A549 (cell line): ENCODE measurements around the gene SLC29A3. TPM values are rescaled to one million over a fixed set of nuclear protein-coding genes. Genes with fewer than 3 reads are reported as not detected.

Experiments used
- ATAC-seq, 2 experiments: fragments of 200-7000 bp in 1 of 2; fragments of >200 bp in 1 of 2; cut with Nextera tagmentation in 1 of 2; cut with Tn5 transposase in 1 of 2; 3 replicates each; pipeline versions ENCODE4 v1.8.0 to v1.9.1; 2018 to 2020; ENCODE audit warnings: mild to moderate bottlenecking in 1 of 2, moderate library complexity in 1 of 2
- CTCF ChIA-PET: fragments of 300-600 bp; sonication (Branson Sonifier 250); formaldehyde crosslinking; extraction: SDS; loops from one replicate; lab custom pipeline; 2021; ENCODE audit warnings: antibody characterized with exemption, inconsistent platforms; lab: Yijun Ruan, JAX
- POLR2A ChIA-PET: fragments of 350-600 bp; formaldehyde crosslinking; extraction: SDS; loops from one replicate; lab custom pipeline; 2021; ENCODE audit warnings: antibody characterized with exemption, inconsistent platforms; lab: Yijun Ruan, JAX
- DNase-seq, 2 experiments: peaks; one replicate each; pipeline versions ENCODE4 v3.0.0 to v3.0.0-alpha.2; 2011 to 2016; ENCODE audit warnings: low read depth in 1 of 2, low spot score in 1 of 2
- FAIRE-seq: peaks from 2 replicates; lab custom pipeline; 2011; peaks lifted over from hg19 to GRCh38; lab: Jason Lieb, UNC
- H3K27ac ChIP-seq, 2 experiments: fragments of >200 bp; sonication (Bioruptor Twin); formaldehyde crosslinking; 3 replicates each; pipeline ENCODE4 v1.5.1; 2016 to 2017
- H3K4me1 ChIP-seq: fragments of >200 bp; sonication (Bioruptor Twin); formaldehyde crosslinking; 3 replicates; pipeline ENCODE4 v1.6.1; 2016
- H3K4me2 ChIP-seq: fragments of >200 bp; sonication (Bioruptor Twin); formaldehyde crosslinking; 3 replicates; pipeline ENCODE4 v1.6.1; 2016
- H3K4me3 ChIP-seq: fragments of >200 bp; sonication (Bioruptor Twin); formaldehyde crosslinking; 3 replicates; pipeline ENCODE4 v1.5.1; 2016
- H3K9me3 ChIP-seq: fragments of >200 bp; sonication (Bioruptor Twin); formaldehyde crosslinking; 3 replicates; pipeline ENCODE4 v1.6.1; 2016
- CBX2 ChIP-seq: fragments of 200-600 bp; sonication (generic); IDR thresholded peaks from 2 replicates; pipeline ENCODE4 v1.6.1; 2016; ENCODE audit warnings: low read depth, mild to moderate bottlenecking, borderline replicate concordance
- CBX8 ChIP-seq: fragments of 200-600 bp; sonication (generic); IDR thresholded peaks from 2 replicates; pipeline ENCODE4 v1.6.1; 2016
- CEBPB ChIP-seq, 2 experiments: fragments of >200 bp in 1 of 2; sonication (Bioruptor Twin) in 1 of 2; formaldehyde crosslinking in 1 of 2; IDR thresholded peaks; 2 replicates each; pipeline ENCODE4 v1.6.1; 2012 to 2016
- EHMT2 ChIP-seq: fragments of 200-600 bp; sonication (generic); IDR thresholded peaks from 2 replicates; pipeline ENCODE4 v1.6.1; 2016; ENCODE audit warnings: antibody characterized with exemption, low read depth, mild to moderate bottlenecking, moderate library complexity
- FOSB ChIP-seq: fragments of 250-450 bp; sonication (Bioruptor Pico); IDR thresholded peaks from 2 replicates; pipeline ENCODE4 v1.5.0; 2020; ENCODE audit warnings: mild to moderate bottlenecking, moderate library complexity
- FOXS1 ChIP-seq: fragments of 250-450 bp; sonication (Bioruptor Pico); IDR thresholded peaks from 2 replicates; pipeline ENCODE4 v1.5.0; 2020; ENCODE audit warnings: mild to moderate bottlenecking, moderate library complexity
- HDAC2 ChIP-seq: fragments of 200-600 bp; sonication (generic); IDR thresholded peaks from 2 replicates; pipeline ENCODE4 v1.6.1; 2016
- HEYL ChIP-seq: fragments of 250-450 bp; sonication (Bioruptor Pico); IDR thresholded peaks from 2 replicates; pipeline ENCODE4 v1.8.0; 2021; ENCODE audit warnings: mild to moderate bottlenecking, moderate library complexity
- HOXA7 ChIP-seq: fragments of 250-450 bp; sonication (Bioruptor Pico); IDR thresholded peaks from 2 replicates; pipeline ENCODE4 v1.5.0; 2020; ENCODE audit warnings: mild to moderate bottlenecking, moderate library complexity
- HOXB13 ChIP-seq: fragments of 250-450 bp; sonication (Bioruptor Pico); IDR thresholded peaks from 2 replicates; pipeline ENCODE4 v1.5.0; 2020; ENCODE audit warnings: low read depth, mild to moderate bottlenecking, moderate library complexity
- KDM5A ChIP-seq: fragments of 200-600 bp; sonication (generic); IDR thresholded peaks from 2 replicates; pipeline ENCODE4 v1.6.1; 2016; ENCODE audit warnings: antibody characterized with exemption, mild to moderate bottlenecking
- MYC ChIP-seq: IDR thresholded peaks from 2 replicates; pipeline ENCODE4 v1.6.1; 2012; ENCODE audit warnings: mild to moderate bottlenecking, inconsistent platforms, low read length, improper control_type of control experiment, borderline replicate concordance
- NPAS2 ChIP-seq: fragments of 250-450 bp; sonication (Bioruptor Pico); IDR thresholded peaks from 2 replicates; pipeline ENCODE4 v1.8.0; 2022; ENCODE audit warnings: mild to moderate bottlenecking, moderate library complexity, borderline replicate concordance
- NR3C1 ChIP-seq: fragments of >200 bp; sonication (Bioruptor Twin); formaldehyde crosslinking; IDR thresholded peaks from 3 replicates; pipeline ENCODE4 v1.6.1; 2017
- RARB ChIP-seq: fragments of 250-450 bp; sonication (Bioruptor Pico); IDR thresholded peaks from 2 replicates; pipeline ENCODE4 v1.8.0; 2021; ENCODE audit warnings: mild to moderate bottlenecking, moderate library complexity
- RCOR1 ChIP-seq: fragments of 150-350 bp; IDR thresholded peaks from 2 replicates; pipeline ENCODE4 v1.6.1; 2014; ENCODE audit warnings: antibody characterized with exemption, low read length, low read depth
- RFX5 ChIP-seq: fragments of 450-650 bp; IDR thresholded peaks from 2 replicates; pipeline ENCODE4 v1.7.1; 2014; ENCODE audit warnings: antibody characterized with exemption, mild to moderate bottlenecking, moderate library complexity
- ZC3H11A ChIP-seq: fragments of 450-650 bp; IDR thresholded peaks from 2 replicates; pipeline ENCODE4 v1.6.1; 2014; ENCODE audit warnings: antibody characterized with exemption, mild to moderate bottlenecking
- WGBS: methylation state at CpG from one replicate; pipeline ENCODE4 v1.1.6; 2017; ENCODE audit errors: missing lambda C conversion rate; 5-methylcytosine and 5-hydroxymethylcytosine counted together
- polyA plus RNA-seq, 4 experiments: library from polyadenylated mRNA; depleted of rRNA in 3 of 4; stranded (reverse); fragments of >200 nt; fragmentation: RNase III in 1 of 4; extraction: RNeasy Plus Mini Kit Qiagen cat#74134 plus additional on column Dnase treatment in 1 of 4; gene quantifications; 2 replicates in 3 of 4; 3 replicates in 1 of 4; pipeline ENCODE4 v1.2.3, GENCODE V29; 2011 to 2017
- TF ChIP-seq, protein P1 (sequence below): fragments of >200 bp; sonication (Bioruptor Twin); formaldehyde crosslinking; IDR thresholded peaks from 2 replicates; pipeline ENCODE4 v1.6.1; 2016
- TF ChIP-seq, protein P2 (sequence below): fragments of >200 bp; sonication (Bioruptor Twin); formaldehyde crosslinking; IDR thresholded peaks from 3 replicates; pipeline ENCODE4 v1.5.1; 2016
- TF ChIP-seq, protein P3 (sequence below): IDR thresholded peaks from 2 replicates; pipeline ENCODE4 v1.6.1; 2012; ENCODE audit warnings: low read depth, borderline replicate concordance
- TF ChIP-seq, protein P4 (sequence below): fragments of 200-600 bp; sonication (generic); IDR thresholded peaks from 2 replicates; pipeline ENCODE4 v1.6.1; 2016; ENCODE audit warnings: antibody characterized with exemption, mild to moderate bottlenecking, moderate library complexity

Gene SLC29A3
- polyA plus RNA-seq, 2 of the 4 experiments (the other 2 are of a cell fraction) = 7.2 to 11.4 TPM

DNA sequence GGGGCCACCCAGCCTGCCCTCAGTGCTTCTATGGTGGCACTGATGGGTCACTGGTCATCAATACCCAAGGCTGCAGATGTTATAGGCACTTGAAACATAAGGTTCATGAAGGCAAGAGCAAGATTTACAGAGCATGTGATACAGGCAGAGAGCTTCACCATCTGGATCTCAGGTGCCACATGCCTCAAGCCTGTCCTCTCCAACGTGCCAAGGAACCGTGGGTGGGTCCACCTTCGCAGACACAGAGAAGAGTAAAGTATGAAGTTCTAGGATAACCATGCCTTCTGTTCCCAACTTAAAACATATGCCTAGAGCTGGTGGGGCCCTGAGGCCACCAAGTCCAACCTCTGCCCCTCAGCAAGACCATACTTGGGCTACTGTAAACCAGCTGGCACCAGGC, 51.0 kb downstream of the SLC29A3 start:
- ChIA-PET POLR2A (interaction anchor here (0.6 kb wide), 1 partner anchor 51 kb away, joined by 5 read pairs; the partner anchor contains the start of gene SLC29A3), CTCF (interaction anchor here (0.9 to 47.4 kb wide), 5 partner anchors 13 to 51 kb away, joined by 3 to 977 read pairs (median 4); partner anchors contain the start of gene SLC29A3)
- FAIRE-seq (no peak), DNase-seq (no peak), ATAC-seq (no peak)
- Histone ChIP-seq H3K9me3 (no peaks in the 10 kb centered on the region), H3K4me1 (peaks cover 4% of the 10 kb centered on the region), H3K27ac (no peak overlapping the region), H3K4me3 (no peak overlapping the region), H3K4me2 (no peak overlapping the region)
- TF ChIP-seq CBX8 = no peak
- no peak for TF ChIP-seq NPAS2 (CRISPR knock-in tag)
- TF ChIP-seq CBX2 = no peak
- TF ChIP-seq HDAC2 = no peak
- TF ChIP-seq HOXB13 (CRISPR knock-in tag) = no peak
- no peak for TF ChIP-seq FOXS1 (CRISPR knock-in tag)
- no peak for TF ChIP-seq EHMT2
- WGBS = 90% methylated on average over 3 of the region's 3 CpGs

DNA sequence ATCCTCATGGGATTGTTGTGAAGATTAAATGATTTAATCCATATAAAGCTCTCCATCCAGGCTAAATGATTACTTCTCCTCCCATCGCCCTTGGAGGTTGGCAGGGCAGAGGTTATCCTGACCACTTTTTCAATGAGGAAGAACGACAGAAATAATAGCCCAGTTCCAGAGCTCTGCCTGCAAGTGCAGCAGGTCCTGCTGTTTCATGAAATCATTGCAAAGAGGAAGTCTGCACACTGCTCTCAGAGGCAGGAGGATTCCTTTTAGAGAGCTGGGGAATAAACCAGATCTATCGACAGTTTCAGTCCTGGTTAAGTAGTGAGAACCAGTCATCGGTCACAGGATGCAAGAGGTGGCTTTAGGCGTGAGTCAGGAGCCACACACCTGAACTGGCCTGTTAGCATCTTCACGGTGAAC, 52.7 kb downstream of the SLC29A3 start:
- H3K4me2 ChIP-seq = no peak overlapping the region
- TF ChIP-seq RARB (CRISPR knock-in tag) (no peak), RCOR1 (no peak), HDAC2 (no peak), MYC (no peak), CBX8 (no peak), HEYL (no peak), ZC3H11A (no peak), HOXA7 (CRISPR knock-in tag) (no peak), CEBPB (IDR thresholded peaks at IDR 0.05) (no peak), NPAS2 (CRISPR knock-in tag) (no peak)
- TF ChIP-seq, protein P1, sequence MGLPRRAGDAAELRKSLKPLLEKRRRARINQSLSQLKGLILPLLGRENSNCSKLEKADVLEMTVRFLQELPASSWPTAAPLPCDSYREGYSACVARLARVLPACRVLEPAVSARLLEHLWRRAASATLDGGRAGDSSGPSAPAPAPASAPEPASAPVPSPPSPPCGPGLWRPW = no peak
- TF ChIP-seq, protein P2, sequence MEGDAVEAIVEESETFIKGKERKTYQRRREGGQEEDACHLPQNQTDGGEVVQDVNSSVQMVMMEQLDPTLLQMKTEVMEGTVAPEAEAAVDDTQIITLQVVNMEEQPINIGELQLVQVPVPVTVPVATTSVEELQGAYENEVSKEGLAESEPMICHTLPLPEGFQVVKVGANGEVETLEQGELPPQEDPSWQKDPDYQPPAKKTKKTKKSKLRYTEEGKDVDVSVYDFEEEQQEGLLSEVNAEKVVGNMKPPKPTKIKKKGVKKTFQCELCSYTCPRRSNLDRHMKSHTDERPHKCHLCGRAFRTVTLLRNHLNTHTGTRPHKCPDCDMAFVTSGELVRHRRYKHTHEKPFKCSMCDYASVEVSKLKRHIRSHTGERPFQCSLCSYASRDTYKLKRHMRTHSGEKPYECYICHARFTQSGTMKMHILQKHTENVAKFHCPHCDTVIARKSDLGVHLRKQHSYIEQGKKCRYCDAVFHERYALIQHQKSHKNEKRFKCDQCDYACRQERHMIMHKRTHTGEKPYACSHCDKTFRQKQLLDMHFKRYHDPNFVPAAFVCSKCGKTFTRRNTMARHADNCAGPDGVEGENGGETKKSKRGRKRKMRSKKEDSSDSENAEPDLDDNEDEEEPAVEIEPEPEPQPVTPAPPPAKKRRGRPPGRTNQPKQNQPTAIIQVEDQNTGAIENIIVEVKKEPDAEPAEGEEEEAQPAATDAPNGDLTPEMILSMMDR = no peak
- no peak overlapping the region for H3K4me3 ChIP-seq
- no peak overlapping the region for H3K27ac ChIP-seq
- no peaks in the 10 kb centered on the region for H3K9me3 ChIP-seq
- FAIRE-seq (no peak), DNase-seq (no peak), ATAC-seq (no peak)
- ChIA-PET POLR2A (no interaction called here), CTCF (interaction anchor here (1.1 to 47.4 kb wide), 6 partner anchors 12 to 336 kb away, joined by 3 to 977 read pairs (median 4); partner anchors contain the start of gene SLC29A3)
- 62% methylated on average over 6 of the region's 6 CpGs for WGBS
- H3K4me1 ChIP-seq = peaks cover 7% of the 10 kb centered on the region

DNA sequence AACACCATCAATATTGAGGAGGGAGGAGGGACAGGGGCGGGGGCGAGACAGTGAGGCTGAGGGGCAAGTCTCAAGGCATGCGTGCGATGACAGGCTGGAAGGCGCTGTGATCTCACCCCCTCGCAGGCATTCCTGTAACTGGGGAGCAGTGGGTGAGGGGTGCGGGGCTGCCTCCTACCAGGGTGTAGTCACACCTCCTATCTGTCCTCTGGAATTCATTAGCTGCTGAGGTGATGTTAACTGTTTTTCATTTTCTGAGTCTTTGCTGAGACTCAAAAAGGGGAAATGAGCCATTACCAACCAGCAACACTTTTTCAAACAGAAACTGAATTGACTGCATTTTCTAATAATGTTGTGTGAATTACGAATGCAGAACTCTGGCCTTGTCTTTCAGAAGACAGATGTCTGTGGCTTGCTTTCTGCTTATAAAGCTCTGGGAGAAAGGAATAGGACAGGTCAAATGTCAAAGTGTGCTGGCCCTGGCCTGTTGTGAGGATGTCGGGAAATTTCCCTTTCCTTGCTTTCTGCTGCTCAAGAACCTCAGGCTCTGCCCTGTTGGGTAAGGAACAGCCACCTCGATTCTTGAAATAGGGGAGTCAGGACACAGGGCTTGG, 53.9 kb downstream of the SLC29A3 start:
- FAIRE-seq (no peak), DNase-seq (no peak)
- POLR2A ChIA-PET = no interaction called here
- H3K9me3 ChIP-seq = no peaks in the 10 kb centered on the region
- TF ChIP-seq, protein P3, sequence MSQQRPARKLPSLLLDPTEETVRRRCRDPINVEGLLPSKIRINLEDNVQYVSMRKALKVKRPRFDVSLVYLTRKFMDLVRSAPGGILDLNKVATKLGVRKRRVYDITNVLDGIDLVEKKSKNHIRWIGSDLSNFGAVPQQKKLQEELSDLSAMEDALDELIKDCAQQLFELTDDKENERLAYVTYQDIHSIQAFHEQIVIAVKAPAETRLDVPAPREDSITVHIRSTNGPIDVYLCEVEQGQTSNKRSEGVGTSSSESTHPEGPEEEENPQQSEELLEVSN = no peak
- TF ChIP-seq RFX5 (no peak), KDM5A (no peak), FOSB (CRISPR knock-in tag) (no peak), NR3C1 (no peak)
- TF ChIP-seq, protein P4, sequence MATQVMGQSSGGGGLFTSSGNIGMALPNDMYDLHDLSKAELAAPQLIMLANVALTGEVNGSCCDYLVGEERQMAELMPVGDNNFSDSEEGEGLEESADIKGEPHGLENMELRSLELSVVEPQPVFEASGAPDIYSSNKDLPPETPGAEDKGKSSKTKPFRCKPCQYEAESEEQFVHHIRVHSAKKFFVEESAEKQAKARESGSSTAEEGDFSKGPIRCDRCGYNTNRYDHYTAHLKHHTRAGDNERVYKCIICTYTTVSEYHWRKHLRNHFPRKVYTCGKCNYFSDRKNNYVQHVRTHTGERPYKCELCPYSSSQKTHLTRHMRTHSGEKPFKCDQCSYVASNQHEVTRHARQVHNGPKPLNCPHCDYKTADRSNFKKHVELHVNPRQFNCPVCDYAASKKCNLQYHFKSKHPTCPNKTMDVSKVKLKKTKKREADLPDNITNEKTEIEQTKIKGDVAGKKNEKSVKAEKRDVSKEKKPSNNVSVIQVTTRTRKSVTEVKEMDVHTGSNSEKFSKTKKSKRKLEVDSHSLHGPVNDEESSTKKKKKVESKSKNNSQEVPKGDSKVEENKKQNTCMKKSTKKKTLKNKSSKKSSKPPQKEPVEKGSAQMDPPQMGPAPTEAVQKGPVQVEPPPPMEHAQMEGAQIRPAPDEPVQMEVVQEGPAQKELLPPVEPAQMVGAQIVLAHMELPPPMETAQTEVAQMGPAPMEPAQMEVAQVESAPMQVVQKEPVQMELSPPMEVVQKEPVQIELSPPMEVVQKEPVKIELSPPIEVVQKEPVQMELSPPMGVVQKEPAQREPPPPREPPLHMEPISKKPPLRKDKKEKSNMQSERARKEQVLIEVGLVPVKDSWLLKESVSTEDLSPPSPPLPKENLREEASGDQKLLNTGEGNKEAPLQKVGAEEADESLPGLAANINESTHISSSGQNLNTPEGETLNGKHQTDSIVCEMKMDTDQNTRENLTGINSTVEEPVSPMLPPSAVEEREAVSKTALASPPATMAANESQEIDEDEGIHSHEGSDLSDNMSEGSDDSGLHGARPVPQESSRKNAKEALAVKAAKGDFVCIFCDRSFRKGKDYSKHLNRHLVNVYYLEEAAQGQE = no peak
- TF ChIP-seq, all 56 proteins: peak for 0
- H3K27ac ChIP-seq = no peak overlapping the region
- peaks cover 12% of the 10 kb centered on the region for H3K4me1 ChIP-seq
- H3K4me3 ChIP-seq = no peak overlapping the region
- 73% methylated on average over 9 of the region's 10 CpGs for WGBS
- no peak for ATAC-seq
- H3K4me2 ChIP-seq = no peak overlapping the region
- CTCF ChIA-PET = interaction anchor here (0.5 to 47.4 kb wide), 7 partner anchors 10 to 523 kb away, joined by 3 to 977 read pairs (median 4); partner anchors contain the start of gene SLC29A3
